A549 (cell line): ENCODE measurements around the gene WASF3. TPM values are rescaled to one million over a fixed set of nuclear protein-coding genes. Genes with fewer than 3 reads are reported as not detected.

Experiments used
- ATAC-seq, 2 experiments: fragments of 200-7000 bp in 1 of 2; fragments of >200 bp in 1 of 2; cut with Nextera tagmentation in 1 of 2; cut with Tn5 transposase in 1 of 2; 3 replicates each; pipeline versions ENCODE4 v1.8.0 to v1.9.1; 2018 to 2020; ENCODE audit warnings: mild to moderate bottlenecking in 1 of 2, moderate library complexity in 1 of 2
- CTCF ChIA-PET: fragments of 300-600 bp; sonication (Branson Sonifier 250); formaldehyde crosslinking; extraction: SDS; loops from one replicate; lab custom pipeline; 2021; ENCODE audit warnings: antibody characterized with exemption, inconsistent platforms; lab: Yijun Ruan, JAX
- POLR2A ChIA-PET: fragments of 350-600 bp; formaldehyde crosslinking; extraction: SDS; loops from one replicate; lab custom pipeline; 2021; ENCODE audit warnings: antibody characterized with exemption, inconsistent platforms; lab: Yijun Ruan, JAX
- DNase-seq, 2 experiments: peaks; one replicate each; pipeline versions ENCODE4 v3.0.0 to v3.0.0-alpha.2; 2011 to 2016; ENCODE audit warnings: low read depth in 1 of 2, low spot score in 1 of 2
- FAIRE-seq: peaks from 2 replicates; lab custom pipeline; 2011; peaks lifted over from hg19 to GRCh38; lab: Jason Lieb, UNC
- H3K27ac ChIP-seq, 2 experiments: fragments of >200 bp; sonication (Bioruptor Twin); formaldehyde crosslinking; 3 replicates each; pipeline ENCODE4 v1.5.1; 2016 to 2017
- H3K4me1 ChIP-seq: fragments of >200 bp; sonication (Bioruptor Twin); formaldehyde crosslinking; 3 replicates; pipeline ENCODE4 v1.6.1; 2016
- H3K4me2 ChIP-seq: fragments of >200 bp; sonication (Bioruptor Twin); formaldehyde crosslinking; 3 replicates; pipeline ENCODE4 v1.6.1; 2016
- H3K4me3 ChIP-seq: fragments of >200 bp; sonication (Bioruptor Twin); formaldehyde crosslinking; 3 replicates; pipeline ENCODE4 v1.5.1; 2016
- H3K9me3 ChIP-seq: fragments of >200 bp; sonication (Bioruptor Twin); formaldehyde crosslinking; 3 replicates; pipeline ENCODE4 v1.6.1; 2016
- BHLHE40 ChIP-seq: IDR thresholded peaks from 2 replicates; pipeline ENCODE4 v1.6.1; 2012; ENCODE audit warnings: low read depth, low read length, inconsistent platforms
- CBX2 ChIP-seq: fragments of 200-600 bp; sonication (generic); IDR thresholded peaks from 2 replicates; pipeline ENCODE4 v1.6.1; 2016; ENCODE audit warnings: low read depth, mild to moderate bottlenecking, borderline replicate concordance
- CEBPB ChIP-seq, 2 experiments: fragments of >200 bp in 1 of 2; sonication (Bioruptor Twin) in 1 of 2; formaldehyde crosslinking in 1 of 2; IDR thresholded peaks; 2 replicates each; pipeline ENCODE4 v1.6.1; 2012 to 2016
- EP300 ChIP-seq, 2 experiments: fragments of >200 bp; sonication (Bioruptor Twin); formaldehyde crosslinking; IDR thresholded peaks; 2 replicates in 1 of 2; 3 replicates in 1 of 2; pipeline ENCODE4 v1.6.1; 2016 to 2017
- ESRRA ChIP-seq: fragments of 150-350 bp; IDR thresholded peaks from 2 replicates; pipeline ENCODE4 v1.6.1; 2014; ENCODE audit warnings: mild to moderate bottlenecking, low read length, borderline replicate concordance
- FOSB ChIP-seq: fragments of 250-450 bp; sonication (Bioruptor Pico); IDR thresholded peaks from 2 replicates; pipeline ENCODE4 v1.5.0; 2020; ENCODE audit warnings: mild to moderate bottlenecking, moderate library complexity
- FOSL2 ChIP-seq, 2 experiments: fragments of 450-650 bp in 1 of 2; fragments of >200 bp in 1 of 2; sonication (Bioruptor Twin) in 1 of 2; formaldehyde crosslinking; IDR thresholded peaks; 2 replicates each; pipeline versions ENCODE4 v1.5.0 to v1.6.1; 2016 to 2020; ENCODE audit warnings: mild to moderate bottlenecking in 1 of 2, moderate library complexity in 1 of 2
- FOXS1 ChIP-seq: fragments of 250-450 bp; sonication (Bioruptor Pico); IDR thresholded peaks from 2 replicates; pipeline ENCODE4 v1.5.0; 2020; ENCODE audit warnings: mild to moderate bottlenecking, moderate library complexity
- HDAC2 ChIP-seq: fragments of 200-600 bp; sonication (generic); IDR thresholded peaks from 2 replicates; pipeline ENCODE4 v1.6.1; 2016
- HEYL ChIP-seq: fragments of 250-450 bp; sonication (Bioruptor Pico); IDR thresholded peaks from 2 replicates; pipeline ENCODE4 v1.8.0; 2021; ENCODE audit warnings: mild to moderate bottlenecking, moderate library complexity
- HMGXB4 ChIP-seq: fragments of 250-450 bp; sonication (Bioruptor Pico); IDR thresholded peaks from 2 replicates; pipeline ENCODE4 v1.5.0; 2021; ENCODE audit warnings: mild to moderate bottlenecking, moderate library complexity, borderline replicate concordance
- HOXB13 ChIP-seq: fragments of 250-450 bp; sonication (Bioruptor Pico); IDR thresholded peaks from 2 replicates; pipeline ENCODE4 v1.5.0; 2020; ENCODE audit warnings: low read depth, mild to moderate bottlenecking, moderate library complexity
- HOXB5 ChIP-seq: fragments of 250-450 bp; sonication (Bioruptor Pico); IDR thresholded peaks from 2 replicates; pipeline ENCODE4 v1.5.0; 2020; ENCODE audit warnings: mild to moderate bottlenecking, moderate library complexity
- JUNB ChIP-seq: fragments of >200 bp; sonication (Bioruptor Twin); formaldehyde crosslinking; IDR thresholded peaks from 2 replicates; pipeline ENCODE4 v1.6.1; 2016
- KDM1A ChIP-seq: fragments of 200-600 bp; sonication (generic); IDR thresholded peaks from 2 replicates; pipeline ENCODE4 v1.6.1; 2016; ENCODE audit warnings: low read depth, mild to moderate bottlenecking
- NFE2L2 ChIP-seq: fragments of 150-350 bp; conservative IDR thresholded peaks from 2 replicates; pipeline ENCODE4 v1.6.1; 2014; ENCODE audit warnings: low read length
- NPAS2 ChIP-seq: fragments of 250-450 bp; sonication (Bioruptor Pico); IDR thresholded peaks from 2 replicates; pipeline ENCODE4 v1.8.0; 2022; ENCODE audit warnings: mild to moderate bottlenecking, moderate library complexity, borderline replicate concordance
- NR3C1 ChIP-seq: fragments of >200 bp; sonication (Bioruptor Twin); formaldehyde crosslinking; IDR thresholded peaks from 3 replicates; pipeline ENCODE4 v1.6.1; 2017
- PBX3 ChIP-seq: IDR thresholded peaks from 2 replicates; pipeline ENCODE4 v1.6.1; 2012
- POLR2A ChIP-seq: IDR thresholded peaks from 2 replicates; pipeline ENCODE4 v1.6.1; 2012; ENCODE audit warnings: mild to moderate bottlenecking, low read length
- TP53 ChIP-seq: fragments of 250-450 bp; sonication (Bioruptor Pico); IDR thresholded peaks from 2 replicates; pipeline ENCODE4 v1.5.0; 2021; ENCODE audit warnings: mild to moderate bottlenecking, moderate library complexity
- ZC3H11A ChIP-seq: fragments of 450-650 bp; IDR thresholded peaks from 2 replicates; pipeline ENCODE4 v1.6.1; 2014; ENCODE audit warnings: antibody characterized with exemption, mild to moderate bottlenecking
- ZFP36 ChIP-seq: fragments of 450-650 bp; IDR thresholded peaks from 2 replicates; pipeline ENCODE4 v1.6.1; 2014; ENCODE audit warnings: borderline replicate concordance; ENCODE audit not compliant: partially characterized antibody
- WGBS: methylation state at CpG from one replicate; pipeline ENCODE4 v1.1.6; 2017; ENCODE audit errors: missing lambda C conversion rate; 5-methylcytosine and 5-hydroxymethylcytosine counted together
- polyA plus RNA-seq, 4 experiments: library from polyadenylated mRNA; depleted of rRNA in 3 of 4; stranded (reverse); fragments of >200 nt; fragmentation: RNase III in 1 of 4; extraction: RNeasy Plus Mini Kit Qiagen cat#74134 plus additional on column Dnase treatment in 1 of 4; gene quantifications; 2 replicates in 3 of 4; 3 replicates in 1 of 4; pipeline ENCODE4 v1.2.3, GENCODE V29; 2011 to 2017
- TF ChIP-seq, protein P1 (sequence below): fragments of >200 bp; sonication (Bioruptor Twin); formaldehyde crosslinking; IDR thresholded peaks from 2 replicates; pipeline ENCODE4 v1.6.1; 2016
- TF ChIP-seq, protein P2 (sequence below): fragments of >200 bp; sonication (Bioruptor Twin); formaldehyde crosslinking; IDR thresholded peaks from 3 replicates; pipeline ENCODE4 v1.6.1; 2016
- TF ChIP-seq, protein P3 (sequence below): fragments of >200 bp; sonication (Bioruptor Twin); formaldehyde crosslinking; IDR thresholded peaks from 3 replicates; pipeline ENCODE4 v1.5.1; 2016
- TF ChIP-seq, protein P4 (sequence below): IDR thresholded peaks from 2 replicates; pipeline ENCODE4 v1.6.1; 2012; ENCODE audit warnings: low read depth, borderline replicate concordance

The WASF3 gene
- polyA plus RNA-seq, 2 of the 4 experiments (the other 2 are of a cell fraction), result 0.09 to 0.56 TPM

GRCh38 chr13:26618726-26619125, 61.2 kb downstream of the WASF3 start (continued):
- TF ChIP-seq, protein P1, sequence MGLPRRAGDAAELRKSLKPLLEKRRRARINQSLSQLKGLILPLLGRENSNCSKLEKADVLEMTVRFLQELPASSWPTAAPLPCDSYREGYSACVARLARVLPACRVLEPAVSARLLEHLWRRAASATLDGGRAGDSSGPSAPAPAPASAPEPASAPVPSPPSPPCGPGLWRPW, result no peak
- no peak for TF ChIP-seq CEBPB (IDR thresholded peaks at IDR 0.05)
- TF ChIP-seq KDM1A, result no peak
- no peak for TF ChIP-seq EP300 (IDR thresholded peaks at IDR 0.05)
- TF ChIP-seq HOXB5 (CRISPR knock-in tag), result no peak
- no peak for TF ChIP-seq FOSL2 (IDR thresholded peaks at IDR 0.05)
- no peak for TF ChIP-seq FOSL2 (CRISPR knock-in tag; IDR thresholded peaks at IDR 0.05)

- no peak overlapping the region for H3K4me3 ChIP-seq
- TF ChIP-seq JUNB, result no peak
- TF ChIP-seq CBX2, result no peak
- no peak for TF ChIP-seq HOXB13
- TF ChIP-seq, protein P2, sequence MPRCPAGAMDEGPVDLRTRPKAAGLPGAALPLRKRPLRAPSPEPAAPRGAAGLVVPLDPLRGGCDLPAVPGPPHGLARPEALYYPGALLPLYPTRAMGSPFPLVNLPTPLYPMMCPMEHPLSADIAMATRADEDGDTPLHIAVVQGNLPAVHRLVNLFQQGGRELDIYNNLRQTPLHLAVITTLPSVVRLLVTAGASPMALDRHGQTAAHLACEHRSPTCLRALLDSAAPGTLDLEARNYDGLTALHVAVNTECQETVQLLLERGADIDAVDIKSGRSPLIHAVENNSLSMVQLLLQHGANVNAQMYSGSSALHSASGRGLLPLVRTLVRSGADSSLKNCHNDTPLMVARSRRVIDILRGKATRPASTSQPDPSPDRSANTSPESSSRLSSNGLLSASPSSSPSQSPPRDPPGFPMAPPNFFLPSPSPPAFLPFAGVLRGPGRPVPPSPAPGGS, result no peak
- TF ChIP-seq, protein P1, result no peak
- TF ChIP-seq HMGXB4 (CRISPR knock-in tag), result no peak
- no peak for TF ChIP-seq TP53
- no peak for TF ChIP-seq NPAS2 (CRISPR knock-in tag)
- TF ChIP-seq NFE2L2, result no peak
- TF ChIP-seq PBX3, result no peak
- no peak for TF ChIP-seq ZFP36
- TF ChIP-seq HDAC2, result no peak
- POLR2A ChIA-PET, result no interaction called here
- H3K27ac ChIP-seq, result no peak overlapping the region
- no peaks in the 10 kb centered on the region for H3K4me1 ChIP-seq
- no peak overlapping the region for H3K4me2 ChIP-seq
- CTCF ChIA-PET, result no interaction called here
- DNase-seq, result no peak
- no peaks in the 10 kb centered on the region for H3K9me3 ChIP-seq
- 31% methylated on average over 2 of the region's 2 CpGs for WGBS
- FAIRE-seq, result no peak
- no peak for ATAC-seq
These were observed 61.9 kb downstream of the WASF3 start for GRCh38 chr13:26619358-26619757.

GRCh38 chr13:26621731-26622401, 64.4 kb downstream of the WASF3 start:
- H3K27ac ChIP-seq, result no peak overlapping the region
- H3K4me1 ChIP-seq, result no peaks in the 10 kb centered on the region
- no peak overlapping the region for H3K4me2 ChIP-seq
- H3K9me3 ChIP-seq, result no peaks in the 10 kb centered on the region
- no peak for FAIRE-seq
- H3K4me3 ChIP-seq, result no peak overlapping the region
- CTCF ChIA-PET, result interaction anchor here (1.5 kb wide), 1 partner anchor 76 kb away, joined by 3 read pairs; no protein-coding TSS in a partner anchor
- ATAC-seq, result no peak
- 19% methylated on average over 4 of the region's 4 CpGs for WGBS
- no peak for DNase-seq
- POLR2A ChIA-PET, result no interaction called here
- TF ChIP-seq CEBPB (IDR thresholded peaks at IDR 0.05), result no peak
- no peak for TF ChIP-seq HOXB5 (CRISPR knock-in tag)
- TF ChIP-seq EP300 (IDR thresholded peaks at IDR 0.05), result no peak
- TF ChIP-seq FOSB (CRISPR knock-in tag), result no peak
- TF ChIP-seq ESRRA, result no peak
- TF ChIP-seq, protein P3, sequence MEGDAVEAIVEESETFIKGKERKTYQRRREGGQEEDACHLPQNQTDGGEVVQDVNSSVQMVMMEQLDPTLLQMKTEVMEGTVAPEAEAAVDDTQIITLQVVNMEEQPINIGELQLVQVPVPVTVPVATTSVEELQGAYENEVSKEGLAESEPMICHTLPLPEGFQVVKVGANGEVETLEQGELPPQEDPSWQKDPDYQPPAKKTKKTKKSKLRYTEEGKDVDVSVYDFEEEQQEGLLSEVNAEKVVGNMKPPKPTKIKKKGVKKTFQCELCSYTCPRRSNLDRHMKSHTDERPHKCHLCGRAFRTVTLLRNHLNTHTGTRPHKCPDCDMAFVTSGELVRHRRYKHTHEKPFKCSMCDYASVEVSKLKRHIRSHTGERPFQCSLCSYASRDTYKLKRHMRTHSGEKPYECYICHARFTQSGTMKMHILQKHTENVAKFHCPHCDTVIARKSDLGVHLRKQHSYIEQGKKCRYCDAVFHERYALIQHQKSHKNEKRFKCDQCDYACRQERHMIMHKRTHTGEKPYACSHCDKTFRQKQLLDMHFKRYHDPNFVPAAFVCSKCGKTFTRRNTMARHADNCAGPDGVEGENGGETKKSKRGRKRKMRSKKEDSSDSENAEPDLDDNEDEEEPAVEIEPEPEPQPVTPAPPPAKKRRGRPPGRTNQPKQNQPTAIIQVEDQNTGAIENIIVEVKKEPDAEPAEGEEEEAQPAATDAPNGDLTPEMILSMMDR, result no peak
- no peak for TF ChIP-seq NR3C1
- no peak for TF ChIP-seq KDM1A
- TF ChIP-seq, protein P4, sequence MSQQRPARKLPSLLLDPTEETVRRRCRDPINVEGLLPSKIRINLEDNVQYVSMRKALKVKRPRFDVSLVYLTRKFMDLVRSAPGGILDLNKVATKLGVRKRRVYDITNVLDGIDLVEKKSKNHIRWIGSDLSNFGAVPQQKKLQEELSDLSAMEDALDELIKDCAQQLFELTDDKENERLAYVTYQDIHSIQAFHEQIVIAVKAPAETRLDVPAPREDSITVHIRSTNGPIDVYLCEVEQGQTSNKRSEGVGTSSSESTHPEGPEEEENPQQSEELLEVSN, result no peak
- TF ChIP-seq FOXS1, result no peak
- no peak for TF ChIP-seq PBX3
- no peak for TF ChIP-seq POLR2A
- no peak for TF ChIP-seq FOSL2 (IDR thresholded peaks at IDR 0.05)
- no peak for TF ChIP-seq FOSL2 (CRISPR knock-in tag; IDR thresholded peaks at IDR 0.05)
- TF ChIP-seq HEYL (CRISPR knock-in tag), result no peak
- TF ChIP-seq BHLHE40, result no peak
- TF ChIP-seq ZC3H11A, result no peak
